Activated CD4-positive, alpha-beta T cell treated with anti-CD3 and anti-CD28 coated beads, Interleukin-2, amount 10 ng/mL, durations not matched to agents 24 days and 14 days (primary cell): Measurements from ENCODE around the gene MEGF6. TPM values are rescaled to one million over a fixed set of nuclear protein-coding genes. Genes with fewer than 3 reads are reported as not detected.

ENCODE experiments used
- DNase-seq: peaks from one replicate; pipeline ENCODE4 v3.0.0; 2022
- H3K27ac Mint-ChIP-seq: one replicate; pipeline ENCODE4 v1.8.0; 2022; ENCODE audit warnings: mild to moderate bottlenecking, mixed read lengths
- H3K27me3 Mint-ChIP-seq: one replicate; pipeline ENCODE4 v1.8.0; 2022; ENCODE audit warnings: mixed read lengths
- H3K36me3 Mint-ChIP-seq: one replicate; pipeline ENCODE4 v1.8.0; 2022; ENCODE audit warnings: low read depth, mild to moderate bottlenecking, mixed read lengths
- H3K4me1 Mint-ChIP-seq: one replicate; pipeline ENCODE4 v1.8.0; 2021; ENCODE audit warnings: mixed read lengths
- H3K4me3 Mint-ChIP-seq: one replicate; pipeline ENCODE4 v1.8.0; 2022; ENCODE audit warnings: mild to moderate bottlenecking, moderate library complexity, mixed read lengths
- H3K9me3 Mint-ChIP-seq: one replicate; pipeline ENCODE4 v1.8.0; 2021; ENCODE audit warnings: mixed read lengths
- intact Hi-C: fragments of 100-400 bp; cut with micrococcal nuclease; formaldehyde crosslinking; loops from one replicate; pipeline ENCODE4 v1.15.1; 2023
- total RNA-seq: library from RNA; stranded (reverse); gene quantifications from 2 replicates; pipeline ENCODE4 v1.2.3, GENCODE V29; 2022

MEGF6 gene
- total RNA-seq, 1 donor from 2014 or later = 1.7 TPM

GRCh38 chr1:3473381-3473844 is 137.9 kb downstream of the MEGF6 start:
- peaks cover 4% of the 10 kb centered on the region for H3K9me3 Mint-ChIP-seq
- H3K27ac Mint-ChIP-seq = no peak overlapping the region
- intact Hi-C loops = no loop called here
- H3K36me3 Mint-ChIP-seq = no peaks in the 10 kb centered on the region
- peaks cover 2% of the 10 kb centered on the region for H3K4me1 Mint-ChIP-seq
- no peak overlapping the region for H3K4me3 Mint-ChIP-seq
- H3K27me3 Mint-ChIP-seq = no peaks in the 10 kb centered on the region
- DNase-seq = no peak

GRCh38 chr1:3472906-3473305 is 138.4 kb downstream of the MEGF6 start:
- Mint-ChIP-seq H3K9me3 (peaks cover 4% of the 10 kb centered on the region), H3K36me3 (no peaks in the 10 kb centered on the region), H3K4me3 (no peak overlapping the region), H3K27me3 (no peaks in the 10 kb centered on the region), H3K27ac (no peak overlapping the region), H3K4me1 (peaks cover 2% of the 10 kb centered on the region)
- no peak for DNase-seq
- intact Hi-C loops = no loop called here

- Mint-ChIP-seq H3K4me3 (no peak overlapping the region), H3K4me1 (peaks cover 2% of the 10 kb centered on the region), H3K9me3 (peaks cover 4% of the 10 kb centered on the region), H3K36me3 (no peaks in the 10 kb centered on the region), H3K27ac (no peak overlapping the region), H3K27me3 (no peaks in the 10 kb centered on the region)
- DNase-seq = no peak
- intact Hi-C loops = no loop called here
Observed at GRCh38 chr1:3472088-3472850, 139.0 kb downstream of the MEGF6 start.

- H3K27ac Mint-ChIP-seq = no peak overlapping the region
- no peaks in the 10 kb centered on the region for H3K36me3 Mint-ChIP-seq
- no peak overlapping the region for H3K4me3 Mint-ChIP-seq
- intact Hi-C loops = no loop called here
- no peak for DNase-seq
- H3K4me1 Mint-ChIP-seq = peaks cover 2% of the 10 kb centered on the region
- H3K9me3 Mint-ChIP-seq = peaks cover 4% of the 10 kb centered on the region
- no peaks in the 10 kb centered on the region for H3K27me3 Mint-ChIP-seq
Observed at GRCh38 chr1:3471356-3472087, 139.8 kb downstream of the MEGF6 start.

GRCh38 chr1:3470650-3471355 is 140.5 kb downstream of the MEGF6 start:
- Mint-ChIP-seq H3K9me3 (peaks cover 4% of the 10 kb centered on the region), H3K4me1 (peaks cover 2% of the 10 kb centered on the region), H3K4me3 (no peak overlapping the region)

GRCh38 chr1:3469849-3470649 is 141.3 kb downstream of the MEGF6 start:
- Mint-ChIP-seq H3K27me3 (no peaks in the 10 kb centered on the region), H3K27ac (no peak overlapping the region), H3K9me3 (peaks cover 4% of the 10 kb centered on the region), H3K4me1 (peaks cover 2% of the 10 kb centered on the region), H3K36me3 (no peaks in the 10 kb centered on the region), H3K4me3 (no peak overlapping the region)
- no peak for DNase-seq
- intact Hi-C loops = no loop called here

More at GRCh38 chr1:3470650-3471355, 140.5 kb downstream of the MEGF6 start:
- Mint-ChIP-seq H3K36me3 (no peaks in the 10 kb centered on the region), H3K27ac (no peak overlapping the region), H3K27me3 (no peaks in the 10 kb centered on the region)
- no peak for DNase-seq
- intact Hi-C loops = no loop called here

GRCh38 chr1:3469104-3469848 is 142.0 kb downstream of the MEGF6 start:
- H3K4me3 Mint-ChIP-seq = no peak overlapping the region
- no peak for DNase-seq
- no peaks in the 10 kb centered on the region for H3K27me3 Mint-ChIP-seq
- intact Hi-C loops = no loop called here
- H3K9me3 Mint-ChIP-seq = peaks cover 4% of the 10 kb centered on the region
- H3K27ac Mint-ChIP-seq = no peak overlapping the region
- peaks cover 2% of the 10 kb centered on the region for H3K4me1 Mint-ChIP-seq
- no peaks in the 10 kb centered on the region for H3K36me3 Mint-ChIP-seq

- no peaks in the 10 kb centered on the region for H3K27me3 Mint-ChIP-seq
- no peak for DNase-seq
- H3K36me3 Mint-ChIP-seq = no peaks in the 10 kb centered on the region
- intact Hi-C loops = no loop called here
- H3K9me3 Mint-ChIP-seq = peaks cover 4% of the 10 kb centered on the region
- H3K27ac Mint-ChIP-seq = no peak overlapping the region
- H3K4me1 Mint-ChIP-seq = peaks cover 2% of the 10 kb centered on the region
- no peak overlapping the region for H3K4me3 Mint-ChIP-seq
Observed at GRCh38 chr1:3468236-3469103, 142.8 kb downstream of the MEGF6 start.

- no peaks in the 10 kb centered on the region for H3K27me3 Mint-ChIP-seq
- DNase-seq = no peak
- no peaks in the 10 kb centered on the region for H3K36me3 Mint-ChIP-seq
- no peak overlapping the region for H3K27ac Mint-ChIP-seq
- intact Hi-C loops = no loop called here
- H3K9me3 Mint-ChIP-seq = peaks cover 4% of the 10 kb centered on the region
- no peak overlapping the region for H3K4me3 Mint-ChIP-seq
- H3K4me1 Mint-ChIP-seq = peaks cover 2% of the 10 kb centered on the region
Observed at GRCh38 chr1:3467096-3468036, 143.9 kb downstream of the MEGF6 start.

GRCh38 chr1:3466366-3467075 is 144.8 kb downstream of the MEGF6 start:
- Mint-ChIP-seq H3K27me3 (no peaks in the 10 kb centered on the region), H3K4me3 (no peak overlapping the region), H3K9me3 (peaks cover 4% of the 10 kb centered on the region), H3K27ac (no peak overlapping the region), H3K4me1 (peaks cover 2% of the 10 kb centered on the region), H3K36me3 (no peaks in the 10 kb centered on the region)
- intact Hi-C loops = no loop called here
- DNase-seq = no peak

GRCh38 chr1:3465935-3466321 is 145.4 kb downstream of the MEGF6 start:
- peaks cover 2% of the 10 kb centered on the region for H3K4me1 Mint-ChIP-seq
- H3K27me3 Mint-ChIP-seq = no peaks in the 10 kb centered on the region
- H3K27ac Mint-ChIP-seq = no peak overlapping the region
- DNase-seq = no peak
- intact Hi-C loops = no loop called here
- no peaks in the 10 kb centered on the region for H3K36me3 Mint-ChIP-seq
- no peak overlapping the region for H3K4me3 Mint-ChIP-seq
- peaks cover 4% of the 10 kb centered on the region for H3K9me3 Mint-ChIP-seq
